Amygdala (tissue), 56 donors: ENCODE data around the gene ARPC2.

Experiments used
- DNase-seq, 56 donors: peaks; one replicate each; lab custom pipeline; 2025; lab: John Stamatoyannopoulos, UW

Gene ARPC2

GRCh38 chr2:218285604-218286003, 68.6 kb downstream of the ARPC2 start:
- DNase-seq, result peak in 39 of 56 donors; percentile 17 to 76 (median 40)

GRCh38 chr2:218286570-218287459, 69.8 kb downstream of the ARPC2 start:
- DNase-seq, result peak in 53 of 56 donors; percentile 52 to 93 (median 79)

- peak in 5 of 56 donors; percentile 20 to 56 (median 36) for DNase-seq
These were observed 72.8 kb downstream of the ARPC2 start for GRCh38 chr2:218289639-218290315.

- no peak for DNase-seq
These were observed 73.6 kb downstream of the ARPC2 start for GRCh38 chr2:218290316-218291261.

- DNase-seq, result peak in 6 of 56 donors; percentile 32 to 58 (median 46)
These were observed 74.5 kb downstream of the ARPC2 start for GRCh38 chr2:218291318-218292047.

- peak in 43 of 56 donors; percentile 14 to 80 (median 52) for DNase-seq
These were observed 75.3 kb downstream of the ARPC2 start, which contains the start of gene TMBIM1 for GRCh38 chr2:218292048-218293014. TMBIM1 (minus strand) TSS chr2:218292503; CDS start chr2:218282141, 10,362 bp downstream.

- no peak for DNase-seq
These were observed 76.9 kb downstream of the ARPC2 start for GRCh38 chr2:218293715-218294429.

- no peak for DNase-seq
These were observed 77.5 kb downstream of the ARPC2 start for GRCh38 chr2:218294430-218295022.

- no peak for DNase-seq
These were observed 78.0 kb downstream of the ARPC2 start for GRCh38 chr2:218295029-218295428.

- DNase-seq, result no peak
These were observed 79.2 kb downstream of the ARPC2 start for GRCh38 chr2:218296200-218296599.

- DNase-seq, result peak in 41 of 56 donors; percentile 15 to 83 (median 41)
These were observed 79.9 kb downstream of the ARPC2 start for GRCh38 chr2:218296847-218297246.

GRCh38 chr2:218298314-218298875, 81.4 kb downstream of the ARPC2 start:
- DNase-seq, result peak in 20 of 56 donors; percentile 8 to 71 (median 36)

- no peak for DNase-seq
These were observed 83.2 kb downstream of the ARPC2 start for GRCh38 chr2:218300141-218300540.

GRCh38 chr2:218301176-218301819, 84.3 kb downstream of the ARPC2 start:
- peak in 50 of 56 donors; percentile 20 to 88 (median 62) for DNase-seq
